ENCODE data around the gene SELENOF. TPM values are rescaled to one million over a fixed set of nuclear protein-coding genes. Genes with fewer than 3 reads are reported as not detected.

SELENOF gene
- polyA plus RNA-seq, 3 donors from 2014 or later = 324 to 392 (median 360) TPM

DNA sequence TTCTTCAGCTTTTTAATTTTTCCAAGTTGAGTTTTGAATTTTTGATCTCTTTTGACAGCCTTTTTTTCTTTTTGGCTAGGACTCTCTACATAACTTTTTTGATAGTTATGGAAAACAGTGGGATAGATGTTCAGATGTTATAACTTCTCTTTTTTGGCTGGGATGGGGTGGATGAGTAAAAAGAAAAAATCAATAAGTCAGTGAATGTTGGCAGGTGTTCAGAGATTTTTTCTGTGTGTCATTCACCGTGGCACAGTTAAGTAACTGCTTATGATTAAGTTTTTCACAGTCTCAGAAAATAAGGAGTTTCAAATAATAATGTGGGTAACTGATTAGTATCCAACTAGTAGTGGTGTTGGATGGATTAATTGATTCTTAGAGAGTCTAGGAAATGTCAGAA, 24.5 kb upstream of the SELENOF start:
- Mint-ChIP-seq H3K9me3 (no peaks in the 10 kb centered on the region), H3K27me3 (ENCODE audit: low read depth in 3 of 3) (peaks cover 0 to 2% (median 1%) of the 10 kb centered on the region in 3 donors), H3K4me3 (no peak overlapping the region), H3K36me3 (peaks cover 0 to 2% (median 0%) of the 10 kb centered on the region in 3 donors), H3K27ac (no peak overlapping the region), H3K4me1 (peaks cover 3 to 5% of the 10 kb centered on the region in 2 donors)
- DNase-seq = no peak

DNA sequence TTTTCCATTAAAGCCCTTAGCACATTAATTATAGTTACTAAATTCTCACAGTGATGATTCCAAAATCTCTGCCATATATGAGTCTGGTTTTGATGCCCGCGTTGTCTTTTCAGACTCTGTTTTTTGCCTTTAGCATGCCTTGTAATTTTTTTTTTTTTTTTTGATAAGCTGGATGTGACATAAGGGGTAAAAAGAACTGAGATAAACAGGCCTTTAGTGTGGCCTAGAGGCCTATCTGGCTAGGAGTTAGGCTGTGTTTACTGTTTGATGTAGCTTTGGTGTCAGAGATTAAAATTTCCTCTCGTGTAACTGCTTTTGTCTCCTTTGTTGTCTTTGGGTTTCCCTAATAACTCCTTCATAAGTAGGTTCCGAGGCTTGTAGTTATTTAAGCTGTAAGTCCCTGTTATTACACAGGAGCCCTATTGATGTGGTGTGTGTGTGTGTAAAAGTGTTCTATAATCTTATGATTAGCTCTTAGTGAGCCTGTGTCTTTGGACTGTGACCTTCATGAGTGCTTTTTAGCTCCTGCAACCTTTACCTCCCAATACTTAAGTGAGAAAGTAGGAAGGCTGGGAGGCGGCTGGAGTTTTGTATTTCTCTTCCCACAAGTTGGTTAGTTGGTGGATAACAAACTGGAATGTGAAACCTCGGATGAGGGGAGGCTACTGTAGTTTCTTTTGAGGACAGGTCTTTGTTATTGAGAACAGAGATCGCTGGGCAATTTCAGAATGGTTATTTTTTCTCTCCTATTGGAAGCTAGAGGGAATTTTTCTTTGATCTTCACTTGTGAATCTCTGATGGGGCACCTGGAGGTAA, 19.8 kb upstream of the SELENOF start:
- Mint-ChIP-seq H3K36me3 (no peaks in the 10 kb centered on the region), H3K9me3 (no peaks in the 10 kb centered on the region), H3K27me3 (ENCODE audit: low read depth in 3 of 3) (no peaks in the 10 kb centered on the region), H3K4me3 (no peak overlapping the region), H3K27ac (no peak overlapping the region), H3K4me1 (peaks cover 0 to 1% of the 10 kb centered on the region in 2 donors)
- no peak for DNase-seq

DNA sequence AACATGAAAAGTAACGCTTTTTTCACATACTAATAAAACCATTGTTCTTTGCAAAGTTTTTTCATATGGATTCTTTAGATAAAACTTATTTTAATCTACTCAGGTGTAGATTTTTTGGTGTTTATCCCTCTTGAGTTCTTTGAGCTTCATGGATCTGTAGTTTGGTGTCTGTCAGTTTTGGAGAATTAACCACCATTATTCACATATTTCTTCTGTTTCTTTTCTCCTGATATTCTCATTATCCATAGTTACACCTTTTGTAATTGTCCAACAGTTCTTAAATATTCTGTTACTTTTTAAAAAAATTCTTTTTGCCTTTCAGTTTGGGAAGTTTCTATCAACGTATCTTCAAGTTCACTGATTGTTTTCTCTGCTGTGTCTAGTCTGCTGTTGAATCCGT, 19.1 kb upstream of the SELENOF start:
- H3K36me3 Mint-ChIP-seq = no peaks in the 10 kb centered on the region
- no peak overlapping the region for H3K27ac Mint-ChIP-seq
- no peak for DNase-seq
- no peak overlapping the region for H3K4me3 Mint-ChIP-seq
- H3K4me1 Mint-ChIP-seq = no peaks in the 10 kb centered on the region
- no peaks in the 10 kb centered on the region for H3K27me3 Mint-ChIP-seq (ENCODE audit: low read depth in 3 of 3)
- no peaks in the 10 kb centered on the region for H3K9me3 Mint-ChIP-seq

DNA sequence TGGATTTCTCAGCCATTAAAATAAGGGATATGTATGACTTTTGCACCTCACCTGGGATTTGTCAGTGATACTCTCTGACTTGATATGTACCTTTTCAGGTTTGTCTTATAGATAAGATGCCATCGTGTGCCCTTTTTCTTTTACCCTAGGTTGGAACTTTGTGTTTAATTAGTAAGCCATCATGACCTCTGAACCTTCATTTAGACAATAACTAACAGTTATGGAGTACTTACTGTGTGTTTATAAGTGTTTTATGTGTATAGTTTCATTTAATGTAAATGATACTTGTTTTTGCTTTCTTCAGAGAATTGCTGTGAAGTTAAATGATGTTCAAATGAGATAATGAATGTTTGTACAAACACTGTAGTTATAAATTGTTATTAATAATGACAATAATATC, 14.9 kb upstream of the SELENOF start:
- no peak overlapping the region for H3K4me3 Mint-ChIP-seq
- no peaks in the 10 kb centered on the region for H3K4me1 Mint-ChIP-seq
- H3K36me3 Mint-ChIP-seq = peaks cover 3 to 13% (median 5%) of the 10 kb centered on the region in 3 donors
- no peak overlapping the region for H3K27ac Mint-ChIP-seq
- H3K9me3 Mint-ChIP-seq = peaks cover 0 to under 1% (median 0%) of the 10 kb centered on the region in 6 donors
- DNase-seq = no peak
- H3K27me3 Mint-ChIP-seq (ENCODE audit: low read depth in 3 of 3) = no peaks in the 10 kb centered on the region

DNA sequence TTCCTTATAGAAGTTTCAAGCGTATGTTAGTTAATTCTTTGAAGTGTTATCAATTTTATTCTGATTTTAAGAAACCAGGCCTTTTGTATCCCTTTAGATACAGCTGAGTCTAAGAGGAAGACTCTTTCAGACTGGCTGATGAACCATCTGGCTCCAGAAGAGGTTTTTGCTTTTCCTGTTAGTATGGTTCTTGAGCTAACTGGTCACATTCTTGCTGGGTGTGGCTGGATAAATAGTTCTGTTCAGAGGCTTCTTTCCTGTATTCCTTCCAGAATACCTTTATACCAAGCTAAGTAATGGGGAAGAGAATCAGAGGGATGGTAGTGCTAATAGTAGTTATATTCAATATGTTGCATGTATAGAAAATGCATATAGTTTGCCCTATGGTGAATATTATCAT, 13.0 kb upstream of the SELENOF start:
- Mint-ChIP-seq H3K4me3 (no peak overlapping the region), H3K27me3 (ENCODE audit: low read depth in 3 of 3) (no peaks in the 10 kb centered on the region), H3K27ac (no peak overlapping the region), H3K4me1 (no peaks in the 10 kb centered on the region), H3K9me3 (peaks cover 0 to 14% (median 7%) of the 10 kb centered on the region in 6 donors), H3K36me3 (peaks cover 9 to 25% (median 17%) of the 10 kb centered on the region in 3 donors)
- no peak for DNase-seq

DNA sequence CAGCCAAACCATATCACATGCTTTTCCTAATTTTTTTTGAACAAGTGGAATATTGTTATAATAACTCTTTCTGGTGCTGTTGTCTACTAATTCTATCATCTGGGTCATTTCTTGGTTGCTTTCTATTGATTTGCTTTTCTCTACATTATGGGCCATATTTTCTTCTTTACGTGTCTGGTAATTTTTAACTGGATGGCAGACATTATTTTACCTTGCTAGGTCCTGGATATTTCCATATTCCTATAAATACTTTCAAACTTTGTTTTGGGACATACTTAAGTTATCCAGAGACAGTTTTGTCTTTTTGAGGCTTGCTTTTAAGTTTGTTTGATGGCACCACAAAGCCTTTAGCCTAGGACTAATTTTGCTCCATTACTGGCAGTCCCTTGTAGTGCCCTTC, 11.8 kb upstream of the SELENOF start:
- Mint-ChIP-seq H3K36me3 (peaks cover 9 to 25% (median 17%) of the 10 kb centered on the region in 3 donors), H3K27ac (no peak overlapping the region), H3K27me3 (ENCODE audit: low read depth in 3 of 3) (peaks cover 0 to 1% (median 0%) of the 10 kb centered on the region in 3 donors), H3K9me3 (peaks cover 0 to 14% (median 7%) of the 10 kb centered on the region in 6 donors), H3K4me3 (no peak overlapping the region), H3K4me1 (no peaks in the 10 kb centered on the region)
- no peak for DNase-seq

DNA sequence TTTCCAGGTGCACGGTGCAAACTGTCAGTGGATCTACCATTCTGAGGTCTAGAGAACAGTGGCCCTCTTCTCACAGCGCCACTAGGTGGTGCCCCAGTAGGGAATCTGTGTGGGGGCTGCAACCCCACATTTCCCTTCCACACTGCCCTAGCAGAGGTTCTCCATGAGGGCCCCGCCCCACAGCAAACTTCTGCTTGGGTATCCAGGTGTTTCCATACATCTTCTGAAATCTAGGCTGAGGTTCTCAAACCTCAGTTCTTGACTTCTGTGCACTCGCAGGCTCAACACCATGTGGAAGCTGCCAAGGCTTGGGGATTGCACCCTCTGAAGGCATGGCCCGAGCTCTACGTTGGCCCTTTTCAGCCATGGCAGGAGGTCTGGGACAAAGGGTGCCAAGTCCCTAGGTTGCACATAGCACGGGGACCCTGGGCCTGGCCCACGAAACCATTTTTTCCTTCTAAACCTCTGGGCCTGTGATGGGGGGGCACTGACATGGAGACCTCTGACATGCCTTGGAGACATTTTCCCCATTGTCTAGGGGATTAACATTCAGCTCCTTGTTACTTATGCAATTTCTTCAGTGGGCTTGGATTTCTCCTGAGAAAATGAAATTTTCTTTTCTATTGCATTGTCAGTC, 10.5 kb upstream of the SELENOF start:
- H3K9me3 Mint-ChIP-seq = peaks cover 0 to 14% (median 7%) of the 10 kb centered on the region in 6 donors
- H3K27ac Mint-ChIP-seq = no peak overlapping the region
- peaks cover 0 to 3% (median 0%) of the 10 kb centered on the region in 3 donors for H3K27me3 Mint-ChIP-seq (ENCODE audit: low read depth in 3 of 3)
- H3K4me1 Mint-ChIP-seq = no peaks in the 10 kb centered on the region
- DNase-seq = no peak
- H3K4me3 Mint-ChIP-seq = no peak overlapping the region
- peaks cover 9 to 25% (median 17%) of the 10 kb centered on the region in 3 donors for H3K36me3 Mint-ChIP-seq

DNA sequence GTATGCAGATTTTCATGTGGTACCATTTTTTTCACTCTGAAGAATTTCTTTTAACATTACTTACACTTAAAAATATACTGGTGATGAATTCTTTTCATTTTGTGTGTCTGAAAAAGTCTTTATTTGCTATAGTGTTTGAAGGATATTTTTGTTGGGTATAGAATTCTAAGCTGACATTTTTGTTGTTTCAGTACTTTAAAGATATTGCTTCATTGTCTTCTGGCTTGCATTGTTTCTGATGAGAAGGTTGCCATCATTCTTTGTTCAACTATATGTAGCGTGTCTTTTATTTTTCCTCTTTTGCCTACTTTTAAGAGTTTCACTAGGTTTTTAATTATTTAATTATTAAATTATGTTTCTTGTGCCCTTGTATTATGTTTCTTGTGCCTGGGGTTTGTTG, 8.5 kb upstream of the SELENOF start:
- H3K36me3 Mint-ChIP-seq = peaks cover 9 to 25% (median 17%) of the 10 kb centered on the region in 3 donors
- peaks cover 0 to 3% (median 0%) of the 10 kb centered on the region in 3 donors for H3K27me3 Mint-ChIP-seq (ENCODE audit: low read depth in 3 of 3)
- peaks cover 0 to 5% of the 10 kb centered on the region in 2 donors for H3K4me1 Mint-ChIP-seq
- peaks cover 0 to 14% (median 7%) of the 10 kb centered on the region in 6 donors for H3K9me3 Mint-ChIP-seq
- no peak overlapping the region for H3K4me3 Mint-ChIP-seq
- no peak for DNase-seq
- H3K27ac Mint-ChIP-seq = no peak overlapping the region

DNA sequence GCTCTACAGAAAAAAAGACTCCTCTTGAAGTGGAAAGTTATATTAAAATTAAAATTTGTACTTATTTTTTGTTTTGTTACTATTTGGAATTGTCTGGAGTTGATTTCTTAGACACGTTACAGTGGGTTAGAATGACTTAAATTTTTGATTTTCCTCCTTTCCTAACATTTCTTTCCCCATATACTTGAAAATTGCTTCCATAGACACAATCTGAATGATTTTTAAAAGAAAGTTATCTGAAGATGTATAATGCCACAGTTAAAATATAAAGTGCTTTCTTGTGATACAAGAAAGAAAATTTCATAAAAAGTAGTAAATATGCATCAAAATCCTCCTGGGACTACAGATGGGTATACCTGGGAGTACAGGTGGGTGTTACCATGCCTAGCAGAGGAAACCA, 2.8 kb upstream of the SELENOF start:
- H3K36me3 Mint-ChIP-seq = no peaks in the 10 kb centered on the region
- no peak for DNase-seq
- H3K9me3 Mint-ChIP-seq = no peaks in the 10 kb centered on the region
- H3K4me3 Mint-ChIP-seq = peak overlapping the region in 3 of 5 donors; percentile 8 to 22 (median 11)
- peaks cover 3 to 4% (median 4%) of the 10 kb centered on the region in 3 donors for H3K27me3 Mint-ChIP-seq (ENCODE audit: low read depth in 3 of 3)
- H3K27ac Mint-ChIP-seq = no peak overlapping the region
- peaks cover 17 to 24% of the 10 kb centered on the region in 2 donors for H3K4me1 Mint-ChIP-seq

DNA sequence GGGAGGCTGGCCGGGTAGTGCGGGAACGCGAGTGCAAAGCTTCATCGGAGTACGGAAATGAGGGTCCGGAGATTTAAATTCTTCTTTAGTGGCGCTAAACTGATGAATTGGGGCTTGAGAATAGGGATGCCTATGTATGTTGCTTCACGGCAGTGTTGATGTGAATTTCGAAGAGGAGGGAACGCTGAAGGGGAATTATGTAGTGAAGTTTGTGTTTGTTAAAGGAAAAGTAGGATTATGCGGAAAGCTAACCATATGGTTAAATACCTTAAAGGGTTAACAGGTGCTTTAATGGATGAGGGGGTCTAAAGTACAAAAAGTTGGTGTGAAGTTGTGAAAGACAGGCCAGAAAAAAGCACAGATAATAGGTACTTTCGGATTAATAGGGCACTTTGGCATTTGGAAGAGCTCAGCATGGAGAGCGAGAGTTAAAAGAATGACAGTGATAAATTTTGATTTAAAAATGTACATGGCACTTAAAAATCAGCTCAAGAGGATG, 1.9 kb upstream of the SELENOF start:
- Mint-ChIP-seq H3K36me3 (no peaks in the 10 kb centered on the region), H3K27ac (no peak overlapping the region), H3K27me3 (ENCODE audit: low read depth in 3 of 3) (peaks cover 2 to 4% (median 4%) of the 10 kb centered on the region in 3 donors), H3K4me1 (peaks cover 26 to 34% of the 10 kb centered on the region in 2 donors), H3K9me3 (no peaks in the 10 kb centered on the region), H3K4me3 (no peak overlapping the region)
- no peak for DNase-seq

DNA sequence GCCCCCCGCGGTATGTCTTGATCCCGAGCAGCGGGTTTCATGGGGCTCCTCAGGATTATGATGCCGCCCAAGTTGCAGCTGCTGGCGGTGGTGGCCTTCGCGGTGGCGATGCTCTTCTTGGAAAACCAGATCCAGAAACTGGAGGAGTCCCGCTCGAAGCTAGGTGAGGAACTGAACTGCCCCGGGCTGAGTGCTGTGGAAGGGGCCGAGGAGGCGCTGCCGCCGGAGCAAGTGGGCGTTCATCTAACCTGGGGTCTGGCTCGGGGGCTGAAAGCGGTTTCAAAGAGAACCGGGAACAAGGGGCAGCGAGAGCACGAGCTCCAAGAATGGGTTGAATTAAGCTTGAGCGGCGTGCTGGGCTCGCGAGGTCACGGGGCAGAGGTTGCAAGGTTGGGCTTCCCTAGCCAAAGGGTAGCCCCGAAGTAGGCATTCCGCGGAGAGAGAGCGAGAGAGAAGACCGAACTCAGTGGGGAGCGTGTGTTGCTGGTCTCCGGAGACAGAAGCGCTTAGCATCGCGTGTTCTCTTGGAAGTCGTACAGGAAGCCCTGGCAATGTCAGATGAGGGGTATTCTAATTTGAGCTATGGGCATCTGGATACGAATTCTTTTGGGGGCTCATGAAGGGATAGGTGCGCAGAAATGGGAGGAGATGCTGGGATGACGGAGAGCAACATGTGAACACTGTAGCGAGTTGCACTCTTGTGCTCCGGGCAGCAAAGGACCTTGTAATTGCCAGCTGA, 1.2 kb upstream of the SELENOF start:
- Mint-ChIP-seq H3K27me3 (ENCODE audit: low read depth in 3 of 3) (peaks cover 0 to 4% (median 4%) of the 10 kb centered on the region in 3 donors), H3K9me3 (no peaks in the 10 kb centered on the region), H3K27ac (no peak overlapping the region), H3K4me1 (peaks cover 30 to 40% of the 10 kb centered on the region in 2 donors), H3K36me3 (no peaks in the 10 kb centered on the region), H3K4me3 (no peak overlapping the region)
- peak; percentile 42 to 45 (median 42) for DNase-seq

DNA sequence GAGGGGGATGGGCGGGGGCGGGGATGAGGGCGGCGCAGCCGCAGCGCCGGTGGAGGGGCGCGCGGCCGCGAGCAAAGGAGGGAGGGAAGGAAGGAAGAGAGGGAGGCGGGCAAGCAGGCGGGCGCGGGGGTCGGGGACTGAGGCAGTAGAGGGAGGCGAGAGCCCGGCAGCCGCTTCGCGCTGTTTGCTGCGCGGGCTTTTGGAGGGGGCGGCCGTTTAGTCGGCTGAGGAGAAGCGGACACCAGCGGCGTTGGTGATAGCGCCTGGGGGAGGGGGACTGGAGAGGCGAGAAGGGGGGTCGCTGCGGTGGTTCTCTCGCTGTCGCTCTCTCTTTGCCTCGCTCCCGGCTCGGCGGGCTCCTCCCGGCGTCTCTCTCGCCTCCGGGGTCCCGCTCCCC, 673 bp upstream of the SELENOF start, which contains the start of gene HS2ST1:
TSS of gene HS2ST1 (plus strand) at position 35 of the 397 bp plus-strand sequence.
- Mint-ChIP-seq H3K27me3 (ENCODE audit: low read depth in 3 of 3) (peaks cover 0 to 4% (median 4%) of the 10 kb centered on the region in 3 donors), H3K36me3 (peaks cover 0 to 3% (median 0%) of the 10 kb centered on the region in 3 donors), H3K27ac (no peak within 1 kb of the TSS), H3K9me3 (no peaks in the 10 kb centered on the region), H3K4me3 (no peak within 1 kb of the TSS), H3K4me1 (peaks cover 36 to 45% of the 10 kb centered on the region in 2 donors)
- DNase-seq = no peak

DNA sequence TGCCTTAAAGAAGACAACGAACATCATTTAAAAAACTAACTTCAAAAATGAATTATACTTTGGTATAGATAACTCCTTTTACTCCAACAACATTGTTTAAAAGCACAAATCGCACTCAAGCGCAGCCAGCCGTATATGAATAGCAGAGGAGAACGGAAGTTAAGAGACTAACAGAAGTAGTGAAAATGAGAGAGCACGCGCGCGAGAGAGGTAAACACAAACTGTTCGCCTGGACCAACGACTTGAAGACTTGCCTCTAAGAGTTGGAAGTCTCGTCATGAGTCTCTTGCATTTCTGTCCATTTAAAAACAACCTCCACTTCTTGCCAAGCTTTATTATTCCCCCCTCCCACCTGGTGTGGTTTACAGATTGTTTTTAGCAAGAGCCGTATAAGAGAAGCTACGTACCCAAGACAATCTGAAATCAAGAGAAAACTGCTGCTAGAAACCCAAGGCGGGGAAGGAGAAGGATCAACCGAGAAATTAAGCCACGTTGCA, 479 bp downstream of the SELENOF start:
- Mint-ChIP-seq H3K36me3 (peaks cover 0 to 3% (median 0%) of the 10 kb centered on the region in 3 donors), H3K4me3 (no peak overlapping the region), H3K9me3 (no peaks in the 10 kb centered on the region), H3K27me3 (ENCODE audit: low read depth in 3 of 3) (peaks cover 0 to 4% (median 4%) of the 10 kb centered on the region in 3 donors), H3K4me1 (peaks cover 45 to 57% of the 10 kb centered on the region in 2 donors), H3K27ac (no peak overlapping the region)
- DNase-seq = peak in 1 of 3 donors; percentile 38

Data from immature natural killer cell (primary cell).